Lower leg skin (tissue), 4 donors: ENCODE measurements around the gene MUL1. TPM values are rescaled to one million over a fixed set of nuclear protein-coding genes. Genes with fewer than 3 reads are reported as not detected.
A peak's percentile ranks its signal among the peaks of the same experiment; 100 is the strongest.

Experiments
- DNase-seq, 2 donors: peaks; one replicate each; pipeline ENCODE4 v3.0.0-alpha.2; 2019; ENCODE audit warnings: low spot score in 2 of 2
- H3K4me3 ChIP-seq: fragments of 200-600 bp; sonication (generic); 2 replicates; pipeline ENCODE4 v1.5.1; 2017; ENCODE audit warnings: mild to moderate bottlenecking, low read depth; ENCODE audit not compliant: poor library complexity, severe bottlenecking
- CTCF ChIP-seq, 3 donors: fragments of 450-650 bp; IDR thresholded peaks; one replicate each; pipeline ENCODE4 v1.5.1; 2016; ENCODE audit warnings: antibody characterized with exemption in 3 of 3, mild to moderate bottlenecking in 3 of 3, moderate library complexity in 2 of 3
- POLR2A ChIP-seq, 2 donors: fragments of 450-650 bp; IDR thresholded peaks; one replicate each; pipeline ENCODE4 v1.6.1; 2016 to 2017; ENCODE audit warnings: antibody characterized with exemption in 2 of 2, mild to moderate bottlenecking in 1 of 2, moderate library complexity in 1 of 2
- WGBS, 2 donors: methylation state at CpG; one replicate each; pipeline ENCODE4 v1.1.5; 2018; 5-methylcytosine and 5-hydroxymethylcytosine counted together
- intact Hi-C: fragments of 100-400 bp; cut with DNase I; formaldehyde crosslinking; loops from one replicate; pipeline ENCODE4 v1.15.0; 2023; ENCODE audit warnings: low total_unique reads
- total RNA-seq, 4 donors: library from RNA; depleted of rRNA; stranded (reverse); fragments of >200 nt; gene quantifications; one replicate each; pipeline ENCODE4 v1.1.0, GENCODE V29; 2016

The MUL1 gene
- total RNA-seq, 4 donors from 2014 or later = 32.7 to 46.2 (median 37.4) TPM

- intact Hi-C loops = no loop called here
- DNase-seq = no peak
- TF ChIP-seq CTCF (IDR thresholded peaks at IDR 0.05) (no peak), POLR2A (IDR thresholded peaks at IDR 0.05) (no peak)
- WGBS, 2 donors = 59 to 62% methylated on average over 5 of the region's 5 CpGs
- H3K4me3 ChIP-seq = no peak overlapping the region
Observed at GRCh38 chr1:20465187-20465586, 42.8 kb downstream of the MUL1 start.

GRCh38 chr1:20463502-20463901 is 44.4 kb downstream of the MUL1 start:
- DNase-seq = no peak
- TF ChIP-seq POLR2A (IDR thresholded peaks at IDR 0.05) = no peak
- TF ChIP-seq CTCF (IDR thresholded peaks at IDR 0.05) = no peak
- WGBS, 2 donors = 91 to 97% methylated on average over 1 of the region's 1 CpG
- intact Hi-C loops = no loop called here
- no peak overlapping the region for H3K4me3 ChIP-seq

GRCh38 chr1:20462397-20462796 is 45.6 kb downstream of the MUL1 start:
- no peak overlapping the region for H3K4me3 ChIP-seq
- intact Hi-C loops = no loop called here
- TF ChIP-seq CTCF (IDR thresholded peaks at IDR 0.05) (no peak), POLR2A (IDR thresholded peaks at IDR 0.05) (no peak)
- DNase-seq = no peak
- WGBS, 2 donors = 83 to 90% methylated on average over 3 of the region's 3 CpGs

GRCh38 chr1:20458717-20459116 is 49.2 kb downstream of the MUL1 start:
- no peak for DNase-seq
- no peak overlapping the region for H3K4me3 ChIP-seq
- WGBS, 2 donors = 75 to 88% methylated on average over 2 of the region's 2 CpGs
- intact Hi-C loops = no loop called here
- TF ChIP-seq CTCF (IDR thresholded peaks at IDR 0.05) = no peak

GRCh38 chr1:20454004-20454403 is 53.9 kb downstream of the MUL1 start:
- no peak for DNase-seq
- intact Hi-C loops = no loop called here
- TF ChIP-seq CTCF (IDR thresholded peaks at IDR 0.05) (peak in 1 of 3 donors; percentile 56), POLR2A (IDR thresholded peaks at IDR 0.05) (no peak)
- no peak overlapping the region for H3K4me3 ChIP-seq
- 91 to 96% methylated on average over 4 of the region's 4 CpGs for WGBS, 2 donors

- 66 to 68% methylated on average over 4 of the region's 4 CpGs for WGBS, 2 donors
- intact Hi-C loops = no loop called here
- no peak overlapping the region for H3K4me3 ChIP-seq
- TF ChIP-seq POLR2A (IDR thresholded peaks at IDR 0.05) (no peak), CTCF (IDR thresholded peaks at IDR 0.05) (no peak)
- no peak for DNase-seq
Observed at GRCh38 chr1:20449735-20450311, 58.1 kb downstream of the MUL1 start.
